Mammary epithelial cell (primary cell): ENCODE measurements around the gene YIPF5.

Source experiments
- EZH2 ChIP-seq: IDR thresholded peaks from 2 replicates; pipeline ENCODE4 v1.6.1; 2012; ENCODE audit warnings: low read length, inconsistent platforms, borderline replicate concordance
- TF ChIP-seq, protein P1 (sequence below), 2 donors: IDR thresholded peaks in 1 of 2; conservative IDR thresholded peaks in 1 of 2; 2 replicates each; pipeline ENCODE4 v1.5.1; 2011 to 2012; ENCODE audit warnings: inconsistent platforms in 2 of 2, low read length in 2 of 2, mild to moderate bottlenecking in 2 of 2, control low read depth in 1 of 2, low read depth in 1 of 2; ENCODE audit not compliant: insufficient read depth in 1 of 2; ENCODE audit errors: extremely low read depth in 1 of 2

DNA sequence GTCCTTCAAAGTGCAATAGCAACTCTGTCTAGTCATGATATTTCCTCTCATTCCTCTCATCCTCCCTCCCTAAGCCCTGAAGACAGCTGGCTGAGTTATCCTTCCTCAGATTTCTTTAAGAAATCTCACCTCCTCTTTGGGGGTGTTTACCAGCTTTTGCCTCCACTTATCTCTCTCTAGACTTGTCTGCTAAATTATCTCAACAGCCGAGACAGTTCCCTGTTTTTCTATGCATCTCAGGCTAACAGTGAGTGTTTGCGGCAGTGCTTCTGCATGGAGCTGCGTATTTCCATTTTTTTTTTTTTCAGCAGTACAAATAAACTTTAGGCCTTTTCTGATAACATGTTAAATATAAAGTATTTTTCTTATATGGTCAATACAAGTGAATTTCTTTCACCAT, 21.1 kb upstream of the YIPF5 start:
- TF ChIP-seq, protein P1, sequence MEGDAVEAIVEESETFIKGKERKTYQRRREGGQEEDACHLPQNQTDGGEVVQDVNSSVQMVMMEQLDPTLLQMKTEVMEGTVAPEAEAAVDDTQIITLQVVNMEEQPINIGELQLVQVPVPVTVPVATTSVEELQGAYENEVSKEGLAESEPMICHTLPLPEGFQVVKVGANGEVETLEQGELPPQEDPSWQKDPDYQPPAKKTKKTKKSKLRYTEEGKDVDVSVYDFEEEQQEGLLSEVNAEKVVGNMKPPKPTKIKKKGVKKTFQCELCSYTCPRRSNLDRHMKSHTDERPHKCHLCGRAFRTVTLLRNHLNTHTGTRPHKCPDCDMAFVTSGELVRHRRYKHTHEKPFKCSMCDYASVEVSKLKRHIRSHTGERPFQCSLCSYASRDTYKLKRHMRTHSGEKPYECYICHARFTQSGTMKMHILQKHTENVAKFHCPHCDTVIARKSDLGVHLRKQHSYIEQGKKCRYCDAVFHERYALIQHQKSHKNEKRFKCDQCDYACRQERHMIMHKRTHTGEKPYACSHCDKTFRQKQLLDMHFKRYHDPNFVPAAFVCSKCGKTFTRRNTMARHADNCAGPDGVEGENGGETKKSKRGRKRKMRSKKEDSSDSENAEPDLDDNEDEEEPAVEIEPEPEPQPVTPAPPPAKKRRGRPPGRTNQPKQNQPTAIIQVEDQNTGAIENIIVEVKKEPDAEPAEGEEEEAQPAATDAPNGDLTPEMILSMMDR (conservative IDR thresholded peaks at IDR 0.05 in 1 of 2, IDR thresholded peaks at IDR 0.05 in 1 of 2; ENCODE audit: extremely low read depth in 1 of 2, insufficient read depth in 1 of 2, low read depth in 1 of 2, low read length in 2 of 2): no peak
- TF ChIP-seq EZH2: no peak
